Dermis microvascular lymphatic vessel endothelial cell (primary cell): ENCODE measurements around the gene NBPF4. TPM values are rescaled to one million over a fixed set of nuclear protein-coding genes. Genes with fewer than 3 reads are reported as not detected.
"Not testable (repeated sequence)": the region's sequence is repeated elsewhere in the genome, so short reads cannot be mapped to it uniquely, and the experiment has no call there.

Experiments used
- DNase-seq, 2 donors: peaks; one replicate each; pipeline versions ENCODE4 v3.0.0 to v3.0.0-alpha.2; 2010; ENCODE audit warnings: low read depth in 2 of 2
- total RNA-seq: library from RNA; depleted of rRNA; stranded (reverse); fragments of >200 nt; gene quantifications from 2 replicates; pipeline ENCODE4 v1.2.1, GENCODE V29; 2014

Gene NBPF4
- total RNA-seq = not detected in 2 replicates

GRCh38 chr1:108243976-108244375 is at the start of gene NBPF4:
Gene NBPF4 (minus strand): TSS chr1:108244076. CDS start chr1:108243761, 315 bp downstream.
- not testable (repeated sequence) for DNase-seq

- not testable (repeated sequence) for DNase-seq
These were observed 38.8 kb upstream of the NBPF4 start for GRCh38 chr1:108282528-108283257.

GRCh38 chr1:108272485-108273327 is 28.8 kb upstream of the NBPF4 start:
- not testable (repeated sequence) for DNase-seq

- DNase-seq = not testable (repeated sequence)
These were observed 23.2 kb upstream of the NBPF4 start for GRCh38 chr1:108267097-108267496.

- DNase-seq = not testable (repeated sequence)
These were observed 18.1 kb upstream of the NBPF4 start for GRCh38 chr1:108261967-108262366.

GRCh38 chr1:108261519-108261918 is 17.6 kb upstream of the NBPF4 start:
- not testable (repeated sequence) for DNase-seq

GRCh38 chr1:108260578-108261259 is 16.8 kb upstream of the NBPF4 start:
- DNase-seq = not testable (repeated sequence)

GRCh38 chr1:108255426-108255825 is 11.6 kb upstream of the NBPF4 start:
- not testable (repeated sequence) for DNase-seq

GRCh38 chr1:108239426-108239825 is 4.5 kb downstream of the NBPF4 start:
- DNase-seq = not testable (repeated sequence)

- not testable (repeated sequence) for DNase-seq
These were observed 8.6 kb downstream of the NBPF4 start for GRCh38 chr1:108235308-108235707.

GRCh38 chr1:108232183-108232582 is 11.7 kb downstream of the NBPF4 start:
- not testable (repeated sequence) for DNase-seq

GRCh38 chr1:108229976-108230375 is 13.9 kb downstream of the NBPF4 start:
- DNase-seq = not testable (repeated sequence)

GRCh38 chr1:108227772-108228171 is 16.1 kb downstream of the NBPF4 start:
- not testable (repeated sequence) for DNase-seq

- not testable (repeated sequence) for DNase-seq
These were observed 17.0 kb downstream of the NBPF4 start for GRCh38 chr1:108226855-108227254.

GRCh38 chr1:108223226-108223625 is 20.6 kb downstream of the NBPF4 start:
- not testable (repeated sequence) for DNase-seq

GRCh38 chr1:108217515-108218174 is 26.2 kb downstream of the NBPF4 start:
- not testable (repeated sequence) for DNase-seq

GRCh38 chr1:108217007-108217406 is 26.9 kb downstream of the NBPF4 start:
- not testable (repeated sequence) for DNase-seq

- not testable (repeated sequence) for DNase-seq
These were observed 27.6 kb downstream of the NBPF4 start for GRCh38 chr1:108216028-108216890.

GRCh38 chr1:108214641-108215465 is 29.0 kb downstream of the NBPF4 start:
- peak in 1 of 2 donors; percentile 19 for DNase-seq
